DND-41 (cell line): ENCODE data around the gene GPR156.

ENCODE experiments used
- EZH2 ChIP-seq: IDR thresholded peaks from 3 replicates; pipeline ENCODE4 v1.6.1; 2012; ENCODE audit warnings: borderline replicate concordance, low read depth, mild to moderate bottlenecking, moderate library complexity, low read length, inconsistent platforms; ENCODE audit not compliant: severe bottlenecking
- TF ChIP-seq, protein P1 (sequence below): IDR thresholded peaks from 2 replicates; pipeline ENCODE4 v1.5.1; 2012; ENCODE audit warnings: borderline replicate concordance, low read length, moderate library complexity, mild to moderate bottlenecking; ENCODE audit not compliant: poor library complexity, severe bottlenecking; ENCODE audit errors: extremely low read depth

GRCh38 chr3:120144267-120144666 is 140.8 kb downstream of the GPR156 start:
- TF ChIP-seq, protein P1, sequence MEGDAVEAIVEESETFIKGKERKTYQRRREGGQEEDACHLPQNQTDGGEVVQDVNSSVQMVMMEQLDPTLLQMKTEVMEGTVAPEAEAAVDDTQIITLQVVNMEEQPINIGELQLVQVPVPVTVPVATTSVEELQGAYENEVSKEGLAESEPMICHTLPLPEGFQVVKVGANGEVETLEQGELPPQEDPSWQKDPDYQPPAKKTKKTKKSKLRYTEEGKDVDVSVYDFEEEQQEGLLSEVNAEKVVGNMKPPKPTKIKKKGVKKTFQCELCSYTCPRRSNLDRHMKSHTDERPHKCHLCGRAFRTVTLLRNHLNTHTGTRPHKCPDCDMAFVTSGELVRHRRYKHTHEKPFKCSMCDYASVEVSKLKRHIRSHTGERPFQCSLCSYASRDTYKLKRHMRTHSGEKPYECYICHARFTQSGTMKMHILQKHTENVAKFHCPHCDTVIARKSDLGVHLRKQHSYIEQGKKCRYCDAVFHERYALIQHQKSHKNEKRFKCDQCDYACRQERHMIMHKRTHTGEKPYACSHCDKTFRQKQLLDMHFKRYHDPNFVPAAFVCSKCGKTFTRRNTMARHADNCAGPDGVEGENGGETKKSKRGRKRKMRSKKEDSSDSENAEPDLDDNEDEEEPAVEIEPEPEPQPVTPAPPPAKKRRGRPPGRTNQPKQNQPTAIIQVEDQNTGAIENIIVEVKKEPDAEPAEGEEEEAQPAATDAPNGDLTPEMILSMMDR: no peak
- TF ChIP-seq EZH2: no peak
